Transverse colon (tissue), 4 donors: ENCODE measurements around the gene CLDN9.

ENCODE experiments used
- EP300 ChIP-seq: sonication (generic); formaldehyde crosslinking; IDR thresholded peaks from one replicate; pipeline ENCODE4 v1.6.1; 2017; ENCODE audit warnings: antibody characterized with exemption, low read depth
- POLR2A ChIP-seq: fragments of 450-650 bp; IDR thresholded peaks from one replicate; pipeline ENCODE4 v1.6.1; 2016; ENCODE audit warnings: antibody characterized with exemption, mild to moderate bottlenecking, moderate library complexity
- POLR2AphosphoS5 ChIP-seq, 3 donors: sonication (generic); formaldehyde crosslinking; IDR thresholded peaks; one replicate each; pipeline ENCODE4 v1.6.1; 2016; ENCODE audit warnings: antibody characterized with exemption in 3 of 3
- TF ChIP-seq, protein P1 (sequence below), 5 experiments: fragments of 200-600 bp in 3 of 5; fragments of 450-650 bp in 2 of 5; sonication (generic) in 3 of 5; IDR thresholded peaks; 1 replicate in 2 of 5; 2 replicates in 3 of 5; pipeline ENCODE4 v1.5.1; 2016 to 2017; ENCODE audit warnings: antibody characterized with exemption in 5 of 5, inconsistent platforms in 3 of 5, mild to moderate bottlenecking in 2 of 5, moderate library complexity in 1 of 5

DNA sequence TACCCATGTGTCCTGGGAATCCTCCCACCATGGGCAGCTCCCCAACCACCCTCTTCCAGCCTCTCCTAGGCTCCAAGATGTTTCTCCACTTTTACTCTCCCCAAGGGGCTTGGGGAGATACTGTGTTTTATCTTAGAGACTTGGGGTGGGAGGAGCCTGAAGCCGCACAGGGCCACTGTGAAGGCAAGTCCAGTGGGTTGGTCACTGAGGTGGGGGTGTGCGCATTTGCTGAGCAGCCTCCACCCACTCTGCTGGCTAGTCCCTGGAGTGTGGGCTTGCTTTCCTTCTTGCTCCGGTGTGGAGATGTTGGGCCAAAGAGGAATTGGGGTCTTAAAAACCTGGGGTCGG is 4.1 kb upstream of the CLDN9 start:
- TF ChIP-seq, protein P1, sequence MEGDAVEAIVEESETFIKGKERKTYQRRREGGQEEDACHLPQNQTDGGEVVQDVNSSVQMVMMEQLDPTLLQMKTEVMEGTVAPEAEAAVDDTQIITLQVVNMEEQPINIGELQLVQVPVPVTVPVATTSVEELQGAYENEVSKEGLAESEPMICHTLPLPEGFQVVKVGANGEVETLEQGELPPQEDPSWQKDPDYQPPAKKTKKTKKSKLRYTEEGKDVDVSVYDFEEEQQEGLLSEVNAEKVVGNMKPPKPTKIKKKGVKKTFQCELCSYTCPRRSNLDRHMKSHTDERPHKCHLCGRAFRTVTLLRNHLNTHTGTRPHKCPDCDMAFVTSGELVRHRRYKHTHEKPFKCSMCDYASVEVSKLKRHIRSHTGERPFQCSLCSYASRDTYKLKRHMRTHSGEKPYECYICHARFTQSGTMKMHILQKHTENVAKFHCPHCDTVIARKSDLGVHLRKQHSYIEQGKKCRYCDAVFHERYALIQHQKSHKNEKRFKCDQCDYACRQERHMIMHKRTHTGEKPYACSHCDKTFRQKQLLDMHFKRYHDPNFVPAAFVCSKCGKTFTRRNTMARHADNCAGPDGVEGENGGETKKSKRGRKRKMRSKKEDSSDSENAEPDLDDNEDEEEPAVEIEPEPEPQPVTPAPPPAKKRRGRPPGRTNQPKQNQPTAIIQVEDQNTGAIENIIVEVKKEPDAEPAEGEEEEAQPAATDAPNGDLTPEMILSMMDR (IDR thresholded peaks at IDR 0.05) = no peak
- TF ChIP-seq POLR2A (no peak), EP300 (no peak), POLR2AphosphoS5 (IDR thresholded peaks at IDR 0.05) (no peak)
